Pulmonary artery endothelial cell (primary cell): Measurements from ENCODE around the gene DUSP7. TPM values are rescaled to one million over a fixed set of nuclear protein-coding genes. Genes with fewer than 3 reads are reported as not detected.

ENCODE experiments used
- DNase-seq: peaks from one replicate; pipeline ENCODE4 v3.0.0-alpha.2; 2011; ENCODE audit warnings: low read depth, low spot score
- total RNA-seq: library from RNA; depleted of rRNA; stranded (reverse); fragments of >200 nt; gene quantifications from 2 replicates; pipeline ENCODE4 v1.2.3, GENCODE V29; 2014

Gene DUSP7, protein sequence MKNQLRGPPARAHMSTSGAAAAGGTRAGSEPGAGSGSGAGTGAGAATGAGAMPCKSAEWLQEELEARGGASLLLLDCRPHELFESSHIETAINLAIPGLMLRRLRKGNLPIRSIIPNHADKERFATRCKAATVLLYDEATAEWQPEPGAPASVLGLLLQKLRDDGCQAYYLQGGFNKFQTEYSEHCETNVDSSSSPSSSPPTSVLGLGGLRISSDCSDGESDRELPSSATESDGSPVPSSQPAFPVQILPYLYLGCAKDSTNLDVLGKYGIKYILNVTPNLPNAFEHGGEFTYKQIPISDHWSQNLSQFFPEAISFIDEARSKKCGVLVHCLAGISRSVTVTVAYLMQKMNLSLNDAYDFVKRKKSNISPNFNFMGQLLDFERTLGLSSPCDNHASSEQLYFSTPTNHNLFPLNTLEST
- 10.7 and 14.4 TPM in 2 replicates for total RNA-seq

DNA sequence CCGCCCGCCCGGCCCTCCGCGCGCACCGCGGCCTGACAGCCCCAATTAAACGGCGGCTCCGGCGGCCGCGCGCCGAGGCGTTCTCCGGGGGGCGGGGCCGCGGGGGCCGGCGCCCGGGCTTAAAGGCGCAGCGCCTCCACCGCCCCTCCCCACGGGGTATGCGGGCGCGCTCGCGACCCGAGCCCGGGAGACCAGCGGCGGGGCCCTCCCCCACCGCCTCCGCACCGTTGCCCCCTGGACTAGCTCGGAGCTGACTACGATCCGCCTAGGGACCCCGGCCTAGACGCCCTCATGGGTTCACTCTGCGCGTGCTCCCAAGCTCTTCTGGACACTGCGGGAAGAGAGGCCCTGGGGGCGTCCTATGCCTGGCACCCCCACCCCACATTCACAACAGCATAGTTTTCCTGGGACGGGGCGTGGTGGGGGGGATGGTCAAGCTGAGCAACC is at the start of gene DUSP7:
DUSP7 (minus strand) TSS at position 51 of the 447 bp plus-strand sequence. CDS start 205 bp downstream, outside the sequence.
- DNase-seq, result no peak

DNA sequence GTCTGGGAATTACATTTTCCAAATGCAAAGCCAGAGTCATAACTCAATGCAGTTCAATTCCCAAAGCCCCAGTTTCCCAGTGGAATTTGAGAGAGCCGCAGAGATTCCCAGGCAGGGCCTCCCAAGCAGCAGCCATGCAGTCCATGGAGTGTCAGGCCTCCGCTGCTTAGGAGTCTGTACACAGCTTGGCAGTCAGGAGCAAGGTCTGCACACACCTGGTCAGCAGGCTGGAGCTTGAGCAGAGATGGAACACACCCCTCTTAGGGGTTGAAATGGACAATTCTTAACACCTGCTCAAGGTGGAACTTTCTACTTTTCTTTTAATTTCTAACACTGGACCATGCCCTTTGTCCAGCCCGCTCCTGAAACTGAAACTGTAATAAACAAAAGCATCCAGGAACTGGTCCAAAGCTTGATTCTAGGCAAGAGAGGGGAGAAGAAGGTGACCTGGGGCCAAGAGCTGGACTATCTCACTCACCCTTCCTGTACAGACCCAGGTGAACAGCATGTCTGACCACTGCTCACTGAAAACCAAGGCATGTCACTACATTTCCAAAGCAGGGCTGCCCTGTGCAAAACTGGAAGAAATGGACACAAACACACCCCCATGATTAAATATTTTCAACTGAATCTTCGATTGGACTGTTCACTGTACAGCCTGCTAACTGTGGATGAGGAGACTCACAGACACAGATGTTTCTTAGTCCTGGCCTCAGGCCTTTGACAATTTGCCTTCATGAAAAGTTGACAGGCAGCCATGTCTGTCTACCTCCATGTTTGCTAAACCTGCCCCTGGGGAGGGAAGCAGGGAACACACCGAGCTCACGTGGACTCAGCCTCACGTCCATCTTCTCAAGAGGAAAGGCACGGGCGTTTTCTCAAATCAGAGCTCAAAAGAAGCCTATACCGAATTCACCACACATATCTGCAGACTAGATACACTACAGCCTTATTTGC is 48.6 kb upstream of the DUSP7 start:
- no peak for DNase-seq

DNA sequence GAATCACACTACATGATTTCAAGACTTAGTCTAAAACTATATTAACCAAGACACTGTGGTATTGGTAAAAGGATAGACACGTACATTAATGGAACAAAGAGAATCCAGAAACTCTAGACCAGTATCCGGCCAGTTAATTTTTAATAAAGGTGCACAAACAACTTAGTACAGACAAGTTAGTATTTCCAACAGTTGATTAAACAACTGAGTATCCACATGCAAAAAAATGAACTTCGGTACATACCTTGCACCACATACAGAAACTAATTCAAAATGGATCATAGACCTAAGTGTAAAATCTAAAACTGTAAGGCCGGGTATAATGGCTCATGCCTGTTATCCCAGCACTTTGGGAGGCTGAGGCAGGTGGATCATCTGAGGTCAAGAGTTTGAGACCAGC is 46.6 kb upstream of the DUSP7 start:
- no peak for DNase-seq

DNA sequence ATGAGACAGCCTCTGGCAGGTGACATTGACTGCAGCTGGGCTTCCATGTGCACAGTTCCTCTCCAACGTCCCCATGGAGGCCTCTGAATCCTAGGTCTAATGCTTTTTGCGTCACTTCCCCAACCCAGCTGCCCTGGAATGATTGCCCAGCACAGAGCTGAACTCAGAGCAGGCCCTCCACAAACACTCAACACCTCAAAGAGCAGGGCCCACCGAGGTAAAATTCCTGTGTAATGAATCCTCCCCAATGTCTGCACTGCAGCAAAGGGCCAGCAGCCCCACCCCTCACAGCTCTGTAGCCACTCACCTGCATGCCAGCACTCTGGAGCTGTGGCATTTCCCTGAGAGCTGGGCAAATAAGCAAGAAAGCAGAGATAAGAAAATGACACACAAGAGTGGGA is 42.6 kb upstream of the DUSP7 start:
- no peak for DNase-seq

DNA sequence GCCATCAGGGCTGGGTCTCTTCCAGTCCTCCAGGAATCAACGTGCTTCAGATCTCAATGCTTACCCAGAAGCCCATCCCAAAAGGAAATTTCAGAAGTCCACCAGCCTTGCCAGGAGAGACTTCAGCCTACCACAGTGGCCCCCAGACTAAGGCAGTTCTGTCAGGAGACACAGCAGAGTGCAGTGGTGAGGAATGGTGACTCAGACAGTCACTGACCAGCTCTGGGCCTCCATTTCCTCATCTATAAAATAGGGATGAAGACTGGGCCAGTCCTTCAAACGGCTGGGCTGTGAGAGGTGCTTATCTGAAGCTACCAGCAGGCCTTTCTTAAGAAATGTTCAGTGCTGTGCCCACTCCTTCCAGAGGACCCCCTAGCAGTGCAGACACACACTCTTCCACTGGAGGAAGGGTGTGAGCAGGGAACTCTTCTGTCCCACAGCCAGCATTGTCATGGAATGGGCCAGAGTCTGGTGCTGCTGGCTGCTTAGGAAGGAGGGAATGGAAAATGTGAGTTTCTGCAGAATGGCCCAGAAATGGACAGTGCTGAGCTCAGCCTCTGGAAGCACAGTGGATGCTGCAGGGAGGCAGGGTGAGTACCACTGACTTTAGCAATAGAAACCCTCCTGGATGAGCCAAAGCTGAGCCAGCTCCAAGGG is 41.6 kb upstream of the DUSP7 start:
- DNase-seq, result no peak

DNA sequence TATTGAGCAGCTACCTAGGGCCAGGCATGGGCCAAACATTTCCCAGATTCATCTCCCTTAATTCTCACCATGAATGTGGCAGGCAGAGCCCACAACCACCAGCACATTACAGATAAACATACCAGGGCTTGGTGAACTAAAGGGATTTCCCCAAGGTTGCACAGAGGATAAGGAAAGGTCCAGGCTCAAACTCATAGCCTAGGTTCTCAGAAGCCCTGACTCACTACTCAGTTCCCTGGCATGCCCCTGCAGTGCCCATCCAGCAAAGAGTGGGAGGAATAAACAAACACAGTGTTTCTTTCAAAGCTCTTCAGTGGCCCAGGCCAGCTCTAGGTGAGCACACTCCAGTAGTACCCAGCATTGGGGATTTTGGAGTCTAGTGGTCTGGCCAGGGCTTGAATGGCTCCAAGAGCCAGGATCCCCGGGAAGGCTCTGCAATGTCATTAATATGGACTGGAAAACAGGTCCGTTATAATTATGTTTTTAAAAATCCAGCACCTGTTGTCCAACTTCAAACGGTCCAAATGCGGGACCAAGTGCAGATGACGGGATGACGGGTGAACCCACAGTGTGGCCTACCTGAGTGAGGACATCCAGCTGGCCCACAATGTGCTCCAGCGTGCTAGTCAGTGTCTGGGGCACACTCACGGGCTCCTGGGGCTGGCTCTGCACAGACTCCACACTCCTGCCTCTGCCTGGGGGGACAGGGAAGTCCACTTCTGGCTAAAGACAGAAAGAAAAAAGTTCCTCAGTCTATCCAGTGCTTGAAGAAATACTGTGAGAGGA is 39.8 kb upstream of the DUSP7 start:
- DNase-seq, result no peak

DNA sequence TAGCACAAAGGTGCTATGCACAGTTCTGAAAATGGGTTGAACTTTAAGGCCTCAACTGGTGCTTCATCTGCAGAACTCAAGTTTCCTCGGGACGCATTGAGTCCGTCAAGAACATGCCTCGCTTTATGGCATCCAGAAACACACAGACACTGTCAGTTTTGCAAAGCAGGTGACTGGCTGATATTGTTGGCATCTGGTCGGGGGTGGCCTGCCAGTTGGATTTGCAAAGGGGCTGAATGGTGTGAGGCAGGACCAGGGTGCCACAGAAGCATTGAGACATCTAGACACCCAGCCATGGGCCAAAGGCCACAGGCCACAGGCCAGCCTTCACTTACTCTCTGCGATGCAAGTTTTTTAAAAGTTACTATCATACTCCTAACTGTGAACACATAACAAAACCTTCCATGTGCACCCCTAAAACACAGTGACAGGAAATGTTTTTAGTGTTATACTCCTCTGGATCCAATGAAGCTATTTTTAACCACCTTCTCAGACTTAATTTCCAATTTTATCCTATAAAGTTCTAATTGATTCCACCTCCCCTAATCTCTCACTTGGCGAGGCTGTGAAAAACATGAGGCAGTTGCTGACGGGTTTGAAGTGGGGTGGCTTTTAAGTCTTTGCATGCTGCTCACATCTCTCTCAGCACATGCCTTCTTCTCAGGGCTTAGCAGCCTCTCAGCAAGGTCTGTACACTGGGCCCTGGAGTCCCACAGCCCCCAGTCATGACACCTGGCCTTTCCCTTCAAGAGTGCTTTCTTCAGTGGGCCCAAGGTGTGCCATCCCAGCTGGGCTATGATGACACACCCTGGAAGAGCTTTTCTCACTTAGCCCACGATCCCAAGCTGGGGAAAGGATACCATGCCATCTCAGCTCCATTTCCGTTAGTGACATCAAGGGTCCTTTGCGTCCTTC is 38.5 kb upstream of the DUSP7 start:
- DNase-seq, result no peak

DNA sequence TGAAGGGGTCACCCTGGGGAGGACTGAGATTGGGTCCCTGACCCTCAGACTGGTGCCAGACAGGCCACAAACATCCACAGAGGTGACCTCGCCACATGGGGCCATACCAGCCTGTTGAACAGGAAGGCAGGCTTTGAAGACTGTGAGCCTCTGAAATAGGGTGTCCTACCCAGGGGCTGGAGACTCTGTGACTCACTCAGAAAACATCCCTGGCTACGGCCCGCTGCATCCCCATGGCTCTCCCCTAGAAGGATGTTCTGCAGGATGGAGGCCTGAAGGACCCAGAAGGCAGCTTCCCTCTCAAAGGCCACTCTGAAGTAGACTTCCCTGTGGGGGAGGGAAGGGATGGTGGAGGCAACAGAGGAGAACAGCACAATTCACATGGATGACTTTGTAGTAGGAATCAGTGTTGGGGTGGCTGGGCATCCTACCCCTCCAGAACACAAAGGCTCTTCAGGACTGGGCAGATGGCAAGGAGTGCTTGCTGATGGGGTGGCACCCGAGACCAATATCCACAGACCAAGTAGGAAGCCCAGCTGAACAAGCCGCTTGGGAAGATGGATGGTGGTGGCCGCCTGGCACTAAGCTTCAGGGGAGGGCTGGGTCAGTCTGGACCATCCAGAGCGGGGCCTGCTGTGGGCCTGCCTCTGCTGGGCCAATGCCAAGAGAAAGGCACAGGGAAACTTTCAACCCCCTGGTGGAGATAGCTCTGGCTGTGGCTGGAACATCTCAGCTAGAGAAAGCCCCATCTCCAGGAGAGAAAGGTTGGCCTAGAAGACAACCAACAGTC is 37.6 kb upstream of the DUSP7 start:
- no peak for DNase-seq

DNA sequence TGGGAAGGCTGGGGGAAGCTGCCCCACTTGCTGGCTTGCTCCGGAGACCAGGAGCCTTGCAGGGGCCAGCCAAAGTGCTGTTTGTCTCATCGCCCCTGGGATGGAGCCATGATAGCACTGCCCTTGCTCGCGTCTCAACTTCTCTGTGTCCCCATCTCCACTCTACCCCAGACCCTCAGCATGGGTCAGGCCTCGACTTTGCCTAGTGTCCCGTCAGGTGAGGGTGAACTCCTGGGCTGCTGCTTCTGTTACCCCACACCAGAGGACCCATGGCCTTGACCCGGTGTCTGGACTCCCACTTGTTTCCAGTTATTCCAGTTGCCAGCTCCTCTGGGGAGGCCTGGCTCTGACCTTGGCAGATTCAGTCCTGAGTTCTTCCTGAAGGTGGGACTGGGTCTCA is 36.5 kb upstream of the DUSP7 start:
- DNase-seq, result no peak

DNA sequence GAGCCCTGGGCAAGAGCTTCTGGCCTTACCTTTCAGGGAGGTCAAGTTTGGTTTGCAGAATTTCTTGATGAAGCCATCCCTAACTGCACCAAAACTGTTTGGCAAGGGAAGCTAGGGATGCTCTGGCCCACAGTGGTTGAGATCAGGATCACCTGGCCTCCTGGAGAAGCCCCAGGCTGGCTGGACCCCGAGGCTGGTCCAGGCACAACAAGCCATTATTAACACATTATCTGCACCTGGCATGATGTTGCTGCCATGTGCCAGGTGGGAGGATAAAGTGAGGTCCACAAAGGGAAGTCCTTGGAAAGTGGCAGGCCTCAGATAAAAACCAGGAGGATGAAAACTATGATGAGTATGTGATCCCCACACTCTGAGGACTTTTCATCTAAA is 35.9 kb upstream of the DUSP7 start:
- DNase-seq, result no peak

DNA sequence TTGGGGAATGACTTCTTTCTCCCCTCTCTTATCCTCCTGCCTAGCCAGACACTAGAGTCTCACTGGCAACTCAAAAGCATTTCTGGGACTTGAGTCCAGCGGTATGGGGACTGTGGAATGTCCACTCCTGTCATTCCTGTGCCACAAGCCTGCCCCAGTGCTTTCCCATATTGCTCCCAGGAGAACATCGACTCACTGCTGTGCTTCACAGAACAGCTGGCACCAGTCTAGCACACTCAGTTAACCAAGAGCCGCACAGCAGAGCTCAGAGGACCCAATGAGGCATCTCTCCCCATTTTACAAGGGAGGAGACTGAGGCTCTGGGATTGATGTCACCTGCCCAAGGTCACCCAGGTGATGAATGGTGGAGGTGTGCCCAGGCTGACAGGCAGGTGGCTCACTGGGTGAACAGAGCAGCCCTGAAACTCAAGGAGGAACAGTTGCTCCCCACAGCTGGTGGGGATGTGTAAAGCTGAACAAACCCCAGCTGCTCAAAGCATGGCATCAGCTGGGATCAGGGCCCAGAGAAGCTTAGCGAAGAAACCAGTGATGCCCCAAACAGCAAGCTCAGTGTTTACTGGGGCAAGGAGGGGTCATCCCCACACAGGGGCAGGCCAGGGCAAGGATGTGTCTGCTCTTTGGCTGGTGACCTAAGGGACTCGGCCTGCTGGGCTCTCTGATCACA is 35.4 kb upstream of the DUSP7 start:
- DNase-seq, result no peak

DNA sequence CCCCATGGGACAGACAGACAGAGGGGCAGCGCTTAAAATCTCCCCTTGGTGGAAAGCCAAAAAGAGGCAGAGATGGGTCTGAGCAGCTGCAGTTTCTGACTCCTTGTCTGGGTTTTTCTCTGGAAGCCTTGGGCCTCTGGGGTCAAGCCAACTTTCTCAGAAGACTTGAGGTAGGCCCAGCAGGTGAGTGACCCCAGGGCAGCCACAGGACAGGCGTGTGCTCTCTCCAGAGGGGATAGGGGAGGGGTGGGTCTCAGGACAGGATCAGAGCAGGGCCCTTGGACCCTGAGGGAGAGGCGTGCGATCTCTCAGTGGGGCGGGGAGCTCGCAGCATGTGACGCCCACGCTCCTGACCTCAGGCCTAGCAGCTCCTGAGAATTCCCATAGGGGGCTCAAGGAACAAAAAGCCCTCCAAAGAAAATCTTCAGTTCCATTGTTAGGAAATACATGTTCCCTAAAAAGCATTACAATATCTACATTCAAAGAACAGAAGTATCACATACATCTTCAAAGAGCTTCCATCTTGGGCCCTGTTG is 34.6 kb upstream of the DUSP7 start:
- DNase-seq, result no peak

DNA sequence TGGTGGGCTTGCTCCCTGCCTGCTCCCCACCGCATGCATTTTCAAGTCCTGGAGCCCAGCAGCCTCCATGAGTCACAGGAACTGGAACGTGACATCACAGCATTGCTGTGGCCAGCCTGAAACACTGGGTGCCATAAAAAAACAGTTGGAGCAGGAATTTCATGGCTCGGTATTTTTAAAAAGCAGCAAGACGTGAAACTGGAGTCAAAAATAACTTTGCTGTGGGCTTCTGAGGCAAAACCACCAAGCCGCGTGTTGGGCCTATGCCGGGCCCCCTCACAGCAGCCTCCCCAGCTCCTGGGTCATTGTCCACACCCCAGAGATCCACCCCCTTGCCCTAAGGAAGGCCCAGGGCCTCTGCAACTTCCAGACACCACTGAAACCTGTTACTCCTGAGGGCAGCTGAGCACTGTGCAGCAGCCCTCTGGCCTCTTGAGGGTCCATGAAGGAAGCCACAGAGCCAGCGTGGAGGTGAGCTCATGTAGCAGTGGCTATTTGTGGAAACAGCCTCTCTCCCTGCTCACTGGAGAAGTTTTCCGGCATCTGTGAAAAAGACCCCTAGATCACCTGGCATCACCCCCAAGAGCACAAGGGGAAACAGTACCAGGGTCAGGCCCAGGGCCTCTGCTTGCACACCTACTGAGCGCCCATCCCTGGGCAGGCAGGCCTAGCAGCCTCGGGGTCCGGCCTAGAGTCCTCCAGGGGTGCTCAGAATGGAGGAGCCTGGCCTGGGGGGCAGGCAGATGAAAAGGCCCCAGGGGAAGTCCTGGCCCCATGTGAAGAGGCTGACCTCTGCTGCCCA is 34.0 kb upstream of the DUSP7 start:
- DNase-seq, result peak; percentile 43

DNA sequence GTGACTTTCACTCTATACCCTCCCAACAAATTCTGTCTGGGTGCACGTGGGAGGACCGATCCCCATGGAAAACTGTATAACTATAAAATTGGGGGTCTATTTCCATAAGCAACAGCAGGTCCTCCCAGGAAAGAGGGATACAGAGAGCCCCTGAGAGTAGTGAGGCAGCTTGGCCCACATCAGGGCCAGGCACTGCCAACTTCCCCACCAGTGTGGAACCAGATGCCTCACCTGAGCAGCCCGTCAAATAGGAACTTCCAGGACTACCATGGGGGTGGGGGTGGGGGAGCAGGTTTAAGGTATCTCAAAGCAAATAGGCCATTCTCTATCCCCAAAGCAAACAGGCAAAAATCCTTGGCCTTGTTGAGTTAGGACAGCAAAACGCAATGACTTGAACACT is 33.3 kb upstream of the DUSP7 start:
- no peak for DNase-seq

DNA sequence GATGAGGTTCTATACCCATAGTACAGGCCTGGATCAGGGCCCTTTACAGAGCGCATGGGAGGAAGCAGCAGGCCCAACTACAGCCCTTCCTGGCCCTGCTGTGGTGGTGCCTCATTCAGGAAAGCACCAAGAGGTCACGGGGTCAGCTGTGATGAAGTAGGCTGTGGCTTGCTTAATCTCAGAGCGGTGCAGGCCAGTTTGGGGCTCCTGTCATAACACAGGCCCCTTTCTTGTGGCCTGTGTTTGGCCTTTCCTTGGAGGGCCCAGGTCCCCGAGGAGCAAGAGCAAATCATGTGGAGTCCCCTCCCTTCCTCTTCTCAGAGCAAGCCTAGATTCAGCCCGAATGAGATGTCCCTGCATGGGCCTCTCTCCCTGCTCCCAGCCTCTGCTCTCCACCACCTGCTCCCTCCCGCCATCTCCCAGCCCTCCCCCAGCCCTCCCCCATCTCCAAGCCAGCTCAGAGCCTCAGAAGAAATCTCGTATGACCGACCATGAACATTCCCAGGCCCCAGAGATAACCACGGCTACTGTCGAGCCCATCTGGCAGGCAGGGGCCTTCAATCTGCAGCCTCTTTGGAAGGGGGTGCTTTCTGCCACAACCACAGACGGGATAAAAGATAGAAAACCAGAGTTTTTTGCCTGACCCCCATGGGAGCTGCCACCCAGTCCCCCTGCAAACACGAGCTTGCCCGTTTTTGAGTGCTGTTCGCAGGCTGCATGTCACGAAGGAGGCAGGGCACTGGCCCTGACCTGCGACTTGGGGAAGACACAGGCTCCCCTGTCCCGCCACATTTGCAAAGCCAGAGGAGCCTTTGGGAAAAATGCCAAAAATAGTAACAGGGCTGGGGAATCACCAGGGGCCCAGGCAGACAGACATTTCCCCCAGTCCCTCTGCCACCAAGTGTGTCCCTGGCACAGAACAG is 32.3 kb upstream of the DUSP7 start:
- no peak for DNase-seq

DNA sequence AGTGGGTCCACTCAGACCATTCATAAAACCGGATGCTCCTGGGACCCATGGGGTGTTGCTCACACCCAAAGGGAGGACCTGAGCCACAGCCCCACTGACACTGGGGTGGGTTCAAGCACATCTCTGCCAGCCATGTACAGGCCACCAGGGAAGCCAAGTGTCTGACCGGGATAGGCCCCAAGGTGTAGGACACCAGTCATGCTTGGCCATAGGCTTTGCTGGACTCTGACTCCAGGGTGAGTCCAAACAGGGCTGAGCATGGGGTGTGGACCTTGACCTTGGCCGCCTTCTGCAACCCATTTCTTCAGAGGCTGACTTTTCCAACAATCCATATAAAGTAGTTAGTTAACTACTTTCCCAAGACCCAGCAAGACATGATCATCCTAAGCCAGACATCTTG is 31.4 kb upstream of the DUSP7 start:
- no peak for DNase-seq
